Endothelial cell of coronary artery (primary cell): ENCODE results near the gene SASH1. TPM values are rescaled to one million over a fixed set of nuclear protein-coding genes. Genes with fewer than 3 reads are reported as not detected.

Experiments
- total RNA-seq: library from RNA; depleted of rRNA; stranded (reverse); fragments of >200 nt; gene quantifications from 2 replicates; pipeline ENCODE4 v1.2.3, GENCODE V29; 2014

Gene SASH1
- total RNA-seq = 79.2 and 128 TPM in 2 replicates

DNA sequence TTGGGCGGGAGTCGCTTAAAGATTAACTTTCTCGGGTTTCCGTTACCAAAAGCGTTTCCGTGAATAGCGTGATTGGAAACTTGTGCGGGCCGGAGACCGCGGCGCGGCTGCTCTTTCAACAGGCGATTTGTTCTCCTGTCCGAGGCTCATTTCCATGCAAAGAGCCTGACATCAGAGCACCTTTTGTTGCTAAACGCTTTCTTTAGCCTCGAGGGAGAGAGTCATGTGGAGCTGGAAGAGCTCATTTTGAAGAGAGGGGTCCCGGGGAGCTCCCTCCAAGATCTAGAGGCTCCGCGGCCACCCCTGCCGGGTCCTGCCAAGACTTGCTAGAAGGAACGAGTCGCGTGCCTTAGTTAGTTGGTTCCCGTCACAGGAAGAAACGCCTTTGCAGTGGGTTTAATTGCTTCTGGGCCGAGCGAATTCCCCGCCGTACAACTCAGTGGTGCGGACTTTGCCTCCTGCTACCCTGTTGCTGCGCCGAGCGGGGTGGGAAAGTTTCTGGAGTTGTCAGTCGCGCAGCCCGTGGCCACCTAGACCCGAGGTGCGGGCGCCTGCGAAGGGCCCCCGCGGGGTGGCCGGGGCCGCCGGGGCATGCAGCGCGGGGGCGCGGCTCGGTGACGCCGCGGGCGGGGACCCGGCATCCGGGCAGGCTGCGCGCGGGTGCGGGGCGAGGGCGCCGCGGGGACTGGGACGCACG is at the start of gene SASH1:
Gene SASH1 (plus strand): TSS at position 489 of the 697 bp plus-strand sequence. CDS start 230 bp downstream, outside the sequence.

